IMR-90 (cell line): ENCODE measurements around the gene SDHA. TPM values are rescaled to one million over a fixed set of nuclear protein-coding genes. Genes with fewer than 3 reads are reported as not detected.

ENCODE experiments used
- ATAC-seq: fragments of 200-7000 bp; cut with Tn5 transposase; 2 replicates; pipeline ENCODE4 v1.9.1; 2020; ENCODE audit warnings: low read depth, mild to moderate bottlenecking, moderate library complexity
- BruUV-seq: library from RNA; stranded (reverse); fragments of 400-500 nt; replicated peaks from 2 replicates; lab custom pipeline; 2021; lab: Mats Ljungman, UMichigan
- CTCF ChIA-PET: fragments of 300-600 bp; formaldehyde crosslinking; extraction: SDS; loops from one replicate; lab custom pipeline; 2021; ENCODE audit warnings: antibody characterized with exemption; lab: Yijun Ruan, JAX
- POLR2A ChIA-PET: fragments of 300-600 bp; sonication (Branson Sonifier 250); formaldehyde crosslinking; loops from one replicate; lab custom pipeline; 2022; ENCODE audit warnings: antibody characterized with exemption; ENCODE audit not compliant: unreplicated experiment; lab: Charles Lee
- DNase-seq: peaks from one replicate; pipeline ENCODE4 v3.0.0; 2013
- H2AFZ ChIP-seq: replicated peaks from 2 replicates; pipeline ENCODE3; 2013; ENCODE audit warnings: low read length, mild to moderate bottlenecking; ENCODE audit not compliant: poor library complexity
- H2AK5ac ChIP-seq: 2 replicates; pipeline ENCODE4 v1.6.1; 2013; ENCODE audit warnings: low read depth, low read length, inconsistent platforms
- H2AK9ac ChIP-seq: replicated peaks from 2 replicates; pipeline ENCODE3; 2013; ENCODE audit warnings: mild to moderate bottlenecking, low read depth, low read length, moderate library complexity; ENCODE audit not compliant: poor library complexity
- H2BK120ac ChIP-seq: 2 replicates; pipeline ENCODE4 v1.6.1; 2013; ENCODE audit warnings: low read depth, low read length, inconsistent platforms
- H2BK15ac ChIP-seq: 3 replicates; pipeline ENCODE4 v1.6.1; 2013; ENCODE audit warnings: low read depth, low read length, inconsistent platforms
- H2BK20ac ChIP-seq: 2 replicates; pipeline ENCODE4 v1.6.1; 2013; ENCODE audit warnings: low read depth, mild to moderate bottlenecking, inconsistent platforms, low read length, moderate library complexity
- H2BK5ac ChIP-seq: 2 replicates; pipeline ENCODE4 v1.6.1; 2013; ENCODE audit warnings: mild to moderate bottlenecking, low read depth, low read length, inconsistent platforms; ENCODE audit not compliant: poor library complexity, severe bottlenecking
- H3K14ac ChIP-seq: replicated peaks from 2 replicates; pipeline ENCODE4 v1.6.1; 2013; ENCODE audit warnings: low read depth, low read length, inconsistent platforms
- H3K18ac ChIP-seq: 2 replicates; pipeline ENCODE4 v1.6.1; 2013; ENCODE audit warnings: low read depth, low read length, control low read depth
- H3K23ac ChIP-seq: 2 replicates; pipeline ENCODE4 v1.6.1; 2013; ENCODE audit warnings: low read depth, low read length, inconsistent platforms
- H3K27ac ChIP-seq: 2 replicates; pipeline ENCODE4 v1.5.1; 2013; ENCODE audit warnings: mild to moderate bottlenecking, control low read depth, low read length; ENCODE audit not compliant: insufficient read depth
- H3K27me3 ChIP-seq: 2 replicates; pipeline ENCODE4 v1.6.1; 2013; ENCODE audit warnings: low read length; ENCODE audit not compliant: control insufficient read depth, insufficient read depth
- H3K36me3 ChIP-seq: 2 replicates; pipeline ENCODE4 v1.6.1; 2013; ENCODE audit warnings: low read length, mixed read lengths; ENCODE audit not compliant: control insufficient read depth, insufficient read depth
- H3K4ac ChIP-seq: 2 replicates; pipeline ENCODE4 v1.6.1; 2013; ENCODE audit warnings: low read depth, low read length, inconsistent platforms
- H3K4me1 ChIP-seq: 2 replicates; pipeline ENCODE4 v1.6.1; 2013; ENCODE audit warnings: low read length, mixed read lengths; ENCODE audit not compliant: control insufficient read depth, insufficient read depth
- H3K4me2 ChIP-seq: 2 replicates; pipeline ENCODE4 v1.6.1; 2013; ENCODE audit warnings: low read depth, mild to moderate bottlenecking, control low read depth, low read length, moderate library complexity
- H3K4me3 ChIP-seq: 2 replicates; pipeline ENCODE4 v1.5.1; 2013; ENCODE audit warnings: low read depth, mild to moderate bottlenecking, control low read depth, low read length, moderate library complexity; ENCODE audit not compliant: insufficient read depth
- H3K56ac ChIP-seq: 2 replicates; pipeline ENCODE4 v1.6.1; 2013; ENCODE audit warnings: low read length, inconsistent platforms; ENCODE audit not compliant: insufficient read depth; ENCODE audit errors: extremely low read depth
- H3K79me1 ChIP-seq, 2 experiments: 2 replicates each; pipeline ENCODE4 v1.6.1; 2013; ENCODE audit warnings: low read length in 2 of 2, inconsistent platforms in 1 of 2, low read depth in 1 of 2
- H3K9ac ChIP-seq: 2 replicates; pipeline ENCODE4 v1.6.1; 2013; ENCODE audit warnings: low read depth, low read length, control low read depth
- H3K9me1 ChIP-seq: 2 replicates; pipeline ENCODE4 v1.6.1; 2013; ENCODE audit warnings: low read length, inconsistent platforms; ENCODE audit not compliant: insufficient read depth
- H3K9me3 ChIP-seq: 2 replicates; pipeline ENCODE4 v1.6.1; 2013; ENCODE audit warnings: low read length; ENCODE audit not compliant: control insufficient read depth, insufficient read depth
- H4K20me1 ChIP-seq: 2 replicates; pipeline ENCODE4 v1.6.1; 2013; ENCODE audit warnings: low read length, inconsistent platforms; ENCODE audit not compliant: insufficient read depth
- H4K5ac ChIP-seq: 2 replicates; pipeline ENCODE4 v1.6.1; 2013; ENCODE audit warnings: mild to moderate bottlenecking, low read depth, low read length, control low read depth
- H4K8ac ChIP-seq, 2 experiments: 2 replicates each; pipeline ENCODE4 v1.6.1; 2013; ENCODE audit warnings: low read depth in 2 of 2, low read length in 2 of 2, control low read depth in 1 of 2, inconsistent platforms in 1 of 2
- H4K91ac ChIP-seq: 2 replicates; pipeline ENCODE4 v1.6.1; 2013; ENCODE audit warnings: low read depth, low read length, inconsistent platforms; ENCODE audit not compliant: insufficient read depth
- CHD1 ChIP-seq: IDR thresholded peaks from 2 replicates; pipeline ENCODE4 v1.6.1; 2012; ENCODE audit warnings: low read depth, low read length, improper control_type of control experiment
- FOS ChIP-seq: fragments of 150-350 bp; IDR thresholded peaks from 2 replicates; pipeline ENCODE4 v1.6.1; 2016; ENCODE audit warnings: low read depth, low read length
- MAFK ChIP-seq: IDR thresholded peaks from 2 replicates; pipeline ENCODE4 v1.6.1; 2012; ENCODE audit warnings: low read depth, low read length, improper control_type of control experiment
- MAZ ChIP-seq: IDR thresholded peaks from 2 replicates; pipeline ENCODE4 v1.6.1; 2012; ENCODE audit warnings: low read depth, mild to moderate bottlenecking, low read length, improper control_type of control experiment, moderate library complexity, borderline replicate concordance
- MXI1 ChIP-seq: IDR thresholded peaks from 2 replicates; pipeline ENCODE4 v1.6.1; 2012; ENCODE audit warnings: low read depth, mild to moderate bottlenecking, low read length, moderate library complexity, borderline replicate concordance
- NFE2L2 ChIP-seq: fragments of 150-350 bp; IDR thresholded peaks from 2 replicates; pipeline ENCODE4 v1.6.1; 2016; ENCODE audit warnings: low read depth, mild to moderate bottlenecking, low read length
- POLR2A ChIP-seq: IDR thresholded peaks from 2 replicates; pipeline ENCODE4 v1.6.1; 2012; ENCODE audit warnings: mild to moderate bottlenecking, low read depth, low read length
- RAD21 ChIP-seq: IDR thresholded peaks from 2 replicates; pipeline ENCODE4 v1.6.1; 2012; ENCODE audit warnings: low read length, improper control_type of control experiment
- RCOR1 ChIP-seq: IDR thresholded peaks from 2 replicates; pipeline ENCODE4 v1.6.1; 2012; ENCODE audit warnings: mild to moderate bottlenecking, low read length, improper control_type of control experiment; ENCODE audit not compliant: insufficient replicate concordance
- RFX5 ChIP-seq: IDR thresholded peaks from 2 replicates; pipeline ENCODE4 v1.8.0; 2012; ENCODE audit warnings: low read depth, mild to moderate bottlenecking, low read length, moderate library complexity
- SMC3 ChIP-seq: fragments of 150-350 bp; IDR thresholded peaks from 2 replicates; pipeline ENCODE4 v1.6.1; 2016; ENCODE audit warnings: low read depth, mild to moderate bottlenecking, antibody characterized with exemption, low read length, moderate library complexity
- WGBS, 2 experiments: methylation state at CpG; one replicate each; pipeline versions ENCODE4 v1.1.5 to v1.1.7; 2013; ENCODE audit warnings: missing lambda C conversion rate in 2 of 2; ENCODE audit not compliant: insufficient read length in 1 of 2; ENCODE audit errors: extremely low coverage in 2 of 2; 5-methylcytosine and 5-hydroxymethylcytosine counted together
- dilution Hi-C: fragments of 300-500 bp; cut with HindIII; formaldehyde crosslinking; loops from one replicate; pipeline ENCODE4 v1.14.3; 2018; ENCODE audit warnings: low sequenced_read_pairs; ENCODE audit not compliant: unreplicated experiment
- in situ Hi-C: fragments of 300-500 bp; cut with MboI; formaldehyde crosslinking; loops from 3 replicates; pipeline ENCODE4 v1.14.3; 2019; ENCODE audit warnings: low sequenced_read_pairs, inconsistent platforms, mixed read lengths
- intact Hi-C: fragments of 100-400 bp; cut with micrococcal nuclease; formaldehyde crosslinking; loops from 2 replicates; pipeline ENCODE4 v1.10.0; 2022
- polyA plus RNA-seq, 3 experiments: library from polyadenylated mRNA; depleted of rRNA; stranded (reverse); fragments of >200 nt; gene quantifications; 2 replicates each; pipeline ENCODE4 v1.2.3, GENCODE V29; 2012; ENCODE audit warnings: low replicate concordance in 1 of 3
- total RNA-seq: library from RNA; depleted of rRNA; stranded (reverse); fragments of >200 nt; gene quantifications from 2 replicates; pipeline ENCODE4 v1.2.3, GENCODE V29; 2012
- TF ChIP-seq, protein P1 (sequence below): conservative IDR thresholded peaks from 2 replicates; pipeline ENCODE4 v1.5.1; 2012; ENCODE audit warnings: mild to moderate bottlenecking, low read depth, low read length, improper control_type of control experiment
- TF ChIP-seq, protein P2 (sequence below): fragments of 150-350 bp; IDR thresholded peaks from 2 replicates; pipeline ENCODE4 v1.6.1; 2016; ENCODE audit warnings: low read depth, mild to moderate bottlenecking, low read length, moderate library complexity, borderline replicate concordance

The SDHA gene
- total and polyA plus RNA-seq, 2 of the 4 experiments (the other 2 are of a cell fraction) = 105 to 121 TPM

GRCh38 chr5:306011-306805, 88.1 kb downstream of the SDHA start:
- H2BK20ac ChIP-seq = no peak overlapping the region
- H3K36me3 ChIP-seq = peaks cover 34% of the 10 kb centered on the region
- H2BK120ac ChIP-seq = no peak overlapping the region
- no peak overlapping the region for H3K56ac ChIP-seq
- TF ChIP-seq, protein P1, sequence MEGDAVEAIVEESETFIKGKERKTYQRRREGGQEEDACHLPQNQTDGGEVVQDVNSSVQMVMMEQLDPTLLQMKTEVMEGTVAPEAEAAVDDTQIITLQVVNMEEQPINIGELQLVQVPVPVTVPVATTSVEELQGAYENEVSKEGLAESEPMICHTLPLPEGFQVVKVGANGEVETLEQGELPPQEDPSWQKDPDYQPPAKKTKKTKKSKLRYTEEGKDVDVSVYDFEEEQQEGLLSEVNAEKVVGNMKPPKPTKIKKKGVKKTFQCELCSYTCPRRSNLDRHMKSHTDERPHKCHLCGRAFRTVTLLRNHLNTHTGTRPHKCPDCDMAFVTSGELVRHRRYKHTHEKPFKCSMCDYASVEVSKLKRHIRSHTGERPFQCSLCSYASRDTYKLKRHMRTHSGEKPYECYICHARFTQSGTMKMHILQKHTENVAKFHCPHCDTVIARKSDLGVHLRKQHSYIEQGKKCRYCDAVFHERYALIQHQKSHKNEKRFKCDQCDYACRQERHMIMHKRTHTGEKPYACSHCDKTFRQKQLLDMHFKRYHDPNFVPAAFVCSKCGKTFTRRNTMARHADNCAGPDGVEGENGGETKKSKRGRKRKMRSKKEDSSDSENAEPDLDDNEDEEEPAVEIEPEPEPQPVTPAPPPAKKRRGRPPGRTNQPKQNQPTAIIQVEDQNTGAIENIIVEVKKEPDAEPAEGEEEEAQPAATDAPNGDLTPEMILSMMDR = no peak
- TF ChIP-seq MAZ = no peak
- no peak for TF ChIP-seq RFX5
- no peak for TF ChIP-seq CHD1
- no peak for TF ChIP-seq MXI1
- TF ChIP-seq RCOR1 = no peak
- TF ChIP-seq, protein P2, sequence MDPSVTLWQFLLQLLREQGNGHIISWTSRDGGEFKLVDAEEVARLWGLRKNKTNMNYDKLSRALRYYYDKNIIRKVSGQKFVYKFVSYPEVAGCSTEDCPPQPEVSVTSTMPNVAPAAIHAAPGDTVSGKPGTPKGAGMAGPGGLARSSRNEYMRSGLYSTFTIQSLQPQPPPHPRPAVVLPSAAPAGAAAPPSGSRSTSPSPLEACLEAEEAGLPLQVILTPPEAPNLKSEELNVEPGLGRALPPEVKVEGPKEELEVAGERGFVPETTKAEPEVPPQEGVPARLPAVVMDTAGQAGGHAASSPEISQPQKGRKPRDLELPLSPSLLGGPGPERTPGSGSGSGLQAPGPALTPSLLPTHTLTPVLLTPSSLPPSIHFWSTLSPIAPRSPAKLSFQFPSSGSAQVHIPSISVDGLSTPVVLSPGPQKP = no peak
- no peak for TF ChIP-seq POLR2A
- no peak for TF ChIP-seq MAFK
- no peak for TF ChIP-seq RAD21
- TF ChIP-seq FOS = no peak
- no peak for TF ChIP-seq SMC3
- TF ChIP-seq NFE2L2 = no peak
- peaks cover 80% of the 10 kb centered on the region for H4K20me1 ChIP-seq
- no peak overlapping the region for H2BK15ac ChIP-seq
- no peak overlapping the region for H2AK5ac ChIP-seq
- H3K4me3 ChIP-seq = no peak overlapping the region
- no peak overlapping the region for H2BK5ac ChIP-seq
- H3K18ac ChIP-seq = no peak overlapping the region
- ChIA-PET CTCF (no interaction called here), POLR2A (no interaction called here)
- H3K14ac ChIP-seq = no peak overlapping the region
- H3K4ac ChIP-seq = no peak overlapping the region
- H3K4me1 ChIP-seq = no peaks in the 10 kb centered on the region; the same call in 1 of the 2 replicates
- no peak overlapping the region for H4K8ac ChIP-seq
- no peak overlapping the region for H3K4me2 ChIP-seq
- dilution Hi-C loops (no loop called here), in situ Hi-C loops (no loop called here), intact Hi-C loops (no loop called here)
- H2AFZ ChIP-seq = no peak overlapping the region
- 95% methylated on average over 15 of the region's 28 CpGs; no CpG with 5 or more reads in 1 of the 2 experiments for WGBS, 2 experiments
- no peak overlapping the region for H3K23ac ChIP-seq
- no peak overlapping the region for H2AK9ac ChIP-seq
- no peak for DNase-seq
- ATAC-seq = no peak
- H3K9me1 ChIP-seq = peaks cover 14% of the 10 kb centered on the region; the same call in 1 of the 2 replicates
- H3K27me3 ChIP-seq = no peaks in the 10 kb centered on the region
- H4K5ac ChIP-seq = no peak overlapping the region
- H3K9me3 ChIP-seq = no peaks in the 10 kb centered on the region
- no TSS peak for BruUV-seq
- H3K79me1 ChIP-seq = peaks cover 35 to 75% of the 10 kb centered on the region in 2 experiments
- no peak overlapping the region for H3K27ac ChIP-seq
- H3K9ac ChIP-seq = no peak overlapping the region
- H4K91ac ChIP-seq = no peak overlapping the region
